AG10803 (cell line): ENCODE data around the gene CX3CL1.
"Not testable (repeated sequence)": the region's sequence is repeated elsewhere in the genome, so short reads cannot be mapped to it uniquely, and the experiment has no call there.

Source experiments
- DNase-seq: peaks from one replicate; pipeline ENCODE4 v3.0.0; 2010; ENCODE audit warnings: low read depth
- H3K4me3 ChIP-seq: 2 replicates; pipeline ENCODE4 v1.5.1; 2011; ENCODE audit warnings: mild to moderate bottlenecking, low read length, control low read depth
- CTCF ChIP-seq: conservative IDR thresholded peaks from 2 replicates; pipeline ENCODE4 v1.5.1; 2011; ENCODE audit warnings: mild to moderate bottlenecking, low read length, control low read depth, inconsistent platforms

Gene CX3CL1

DNA sequence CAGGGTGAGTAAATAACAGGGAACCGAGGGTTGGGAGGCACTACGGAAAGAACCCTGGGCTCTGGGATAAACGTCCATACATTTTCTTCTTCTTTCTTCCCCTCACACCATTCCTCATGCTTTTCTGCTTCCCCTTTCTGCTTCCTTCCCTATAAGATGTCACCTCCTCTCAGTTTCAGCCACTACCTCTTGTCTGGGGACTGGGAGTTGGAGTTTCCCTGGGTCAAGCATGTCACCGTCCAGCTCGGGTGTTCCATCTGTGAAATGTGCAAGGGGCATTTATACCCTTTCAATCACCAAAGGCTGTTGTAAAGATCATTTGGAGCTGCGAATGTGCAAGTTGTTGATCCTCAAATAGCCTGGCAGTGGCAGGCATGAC is 31.2 kb upstream of the CX3CL1 start:
- no peak for TF ChIP-seq CTCF
- DNase-seq = no peak
- H3K4me3 ChIP-seq = no peak overlapping the region

GRCh38 chr16:57341441-57342303 is 30.6 kb upstream of the CX3CL1 start:
- H3K4me3 ChIP-seq = no peak overlapping the region
- peak; percentile 96 for DNase-seq
- TF ChIP-seq CTCF = no peak

DNA sequence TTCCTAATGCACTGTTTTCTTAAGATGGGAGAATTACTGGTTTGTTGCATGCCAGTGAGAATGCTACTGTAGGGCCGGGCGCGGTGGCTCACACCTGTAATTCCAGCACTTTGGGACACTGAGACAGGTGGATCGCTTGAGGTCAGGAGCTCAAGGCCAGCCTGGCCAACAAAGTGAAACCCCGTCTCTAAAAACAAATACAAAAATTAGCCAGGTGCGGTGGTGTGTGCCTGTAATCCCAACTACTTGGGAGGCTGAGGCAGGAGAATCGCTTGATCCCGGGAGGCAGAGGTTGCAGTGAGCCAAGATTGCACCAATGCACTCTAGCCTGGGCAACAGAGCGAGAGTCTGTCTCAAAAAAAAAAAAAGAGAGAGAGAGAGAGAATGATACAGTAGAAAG is 29.7 kb upstream of the CX3CL1 start:
- not testable (repeated sequence) for H3K4me3 ChIP-seq, DNase-seq

- H3K4me3 ChIP-seq = no peak overlapping the region
- DNase-seq = no peak
- TF ChIP-seq CTCF = no peak
These were observed 29.1 kb upstream of the CX3CL1 start for GRCh38 chr16:57343221-57343620.

- H3K4me3 ChIP-seq, DNase-seq: not testable (repeated sequence)
These were observed 28.2 kb upstream of the CX3CL1 start for GRCh38 chr16:57344094-57344493.

DNA sequence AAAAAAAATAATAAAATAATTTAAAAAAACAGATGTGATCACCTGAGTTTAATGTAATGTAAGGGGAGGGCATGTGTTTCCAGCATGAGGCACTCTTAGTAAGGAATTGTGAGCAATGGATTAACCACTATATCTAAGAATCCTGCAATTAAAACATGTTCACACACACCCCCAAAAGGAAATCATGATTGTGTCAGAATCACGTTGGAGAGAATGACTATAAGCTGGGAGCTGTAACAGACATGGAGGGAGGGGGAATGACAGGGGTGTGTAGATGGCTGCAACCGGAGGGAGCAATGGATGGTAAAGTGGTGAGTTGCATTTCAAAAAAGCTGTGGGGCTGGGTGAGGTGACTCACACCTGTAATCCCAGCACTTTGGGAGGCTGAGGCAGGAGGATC is 27.3 kb upstream of the CX3CL1 start:
- no peak for TF ChIP-seq CTCF
- no peak overlapping the region for H3K4me3 ChIP-seq
- DNase-seq = no peak

GRCh38 chr16:57345666-57346204 is 26.6 kb upstream of the CX3CL1 start:
- TF ChIP-seq CTCF = no peak
- no peak overlapping the region for H3K4me3 ChIP-seq
- no peak for DNase-seq

DNA sequence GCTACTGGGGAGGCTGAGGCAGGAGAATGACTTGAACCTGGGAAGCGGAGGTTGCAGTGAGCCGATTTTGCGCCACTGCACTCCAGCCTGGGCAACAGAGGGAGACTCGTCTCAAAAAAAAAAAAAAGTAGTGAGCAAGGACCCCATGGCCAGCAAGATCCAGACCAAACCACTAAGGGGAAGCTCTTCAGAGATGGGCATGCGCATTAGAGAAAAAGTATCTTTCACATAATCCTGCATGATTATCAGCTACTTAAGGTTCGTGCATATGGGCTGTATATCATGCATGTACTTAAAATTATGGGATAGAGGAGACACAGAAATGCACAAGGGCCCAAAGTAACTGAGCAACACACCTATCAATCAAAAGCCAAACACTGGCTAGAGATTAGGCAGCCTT is 24.4 kb upstream of the CX3CL1 start:
- TF ChIP-seq CTCF = no peak
- no peak for DNase-seq
- no peak overlapping the region for H3K4me3 ChIP-seq
